DND-41 (cell line): ENCODE results near the gene ZNF519.
"Not testable (repeated sequence)": the region's sequence is repeated elsewhere in the genome, so short reads cannot be mapped to it uniquely, and the experiment has no call there.

ENCODE experiments used
- CTCF ChIP-seq: IDR thresholded peaks from 2 replicates; pipeline ENCODE4 v1.5.1; 2012; ENCODE audit warnings: borderline replicate concordance, low read length, moderate library complexity, mild to moderate bottlenecking; ENCODE audit not compliant: poor library complexity, severe bottlenecking; ENCODE audit errors: extremely low read depth
- EZH2 ChIP-seq: IDR thresholded peaks from 3 replicates; pipeline ENCODE4 v1.6.1; 2012; ENCODE audit warnings: borderline replicate concordance, low read depth, mild to moderate bottlenecking, moderate library complexity, low read length, inconsistent platforms; ENCODE audit not compliant: severe bottlenecking

GRCh38 chr18:14142177-14142576 lies 9.9 kb upstream of the ZNF519 start:
- not testable (repeated sequence) for TF ChIP-seq CTCF, EZH2
